Uterus (tissue), 4 donors: ENCODE data around the gene RGS1. TPM values are rescaled to one million over a fixed set of nuclear protein-coding genes. Genes with fewer than 3 reads are reported as not detected.

Source experiments
- DNase-seq, 2 donors: peaks; one replicate each; pipeline ENCODE4 v3.0.0-alpha.2; 2019 to 2020
- H3K27ac ChIP-seq, 2 donors: fragments of 200-600 bp; sonication (generic); 1 replicate in 1 of 2; 2 replicates in 1 of 2; pipeline ENCODE4 v1.5.1; 2016 to 2018
- H3K27me3 ChIP-seq, 2 donors: fragments of 200-600 bp; sonication (generic); one replicate each; pipeline ENCODE4 v1.5.1; 2018 to 2019; ENCODE audit warnings: control low read depth in 1 of 2
- H3K36me3 ChIP-seq, 2 donors: fragments of 200-600 bp; sonication (generic); one replicate each; pipeline ENCODE4 v1.5.1; 2019; ENCODE audit warnings: control low read depth in 1 of 2
- H3K4me1 ChIP-seq, 2 donors: fragments of 200-600 bp; sonication (generic); one replicate each; pipeline ENCODE4 v1.5.1; 2018 to 2019; ENCODE audit warnings: control low read depth in 1 of 2
- H3K4me3 ChIP-seq, 2 donors: fragments of 200-600 bp; sonication (generic); 1 replicate in 1 of 2; 2 replicates in 1 of 2; pipeline ENCODE4 v1.5.1; 2018 to 2019; ENCODE audit warnings: mild to moderate bottlenecking in 1 of 2
- H3K9me3 ChIP-seq, 2 donors: fragments of 200-600 bp; sonication (generic); one replicate each; pipeline ENCODE4 v1.5.1; 2019; ENCODE audit warnings: control low read depth in 1 of 2
- CTCF ChIP-seq, 4 experiments: fragments of 200-600 bp in 2 of 4; fragments of 450-650 bp in 2 of 4; sonication (generic) in 2 of 4; IDR thresholded peaks; one replicate each; pipeline ENCODE4 v1.5.1; 2016 to 2019; ENCODE audit warnings: antibody characterized with exemption in 4 of 4, mild to moderate bottlenecking in 2 of 4, moderate library complexity in 1 of 4
- POLR2A ChIP-seq, 2 donors: fragments of 450-650 bp; IDR thresholded peaks; one replicate each; pipeline ENCODE4 v1.6.1; 2016; ENCODE audit warnings: antibody characterized with exemption in 2 of 2, mild to moderate bottlenecking in 1 of 2, moderate library complexity in 1 of 2
- intact Hi-C: fragments of 100-400 bp; cut with DNase I; formaldehyde crosslinking; loops from one replicate; pipeline ENCODE4 v1.15.1; 2023; ENCODE audit warnings: low total_unique reads
- total RNA-seq, 4 donors: library from RNA; depleted of rRNA in 3 of 4; stranded (reverse); fragments of >200 nt in 3 of 4; gene quantifications; one replicate each; pipeline versions ENCODE4 v1.1.0 to v1.2.4, GENCODE V29; 2014 to 2023
- donor health status: DM: yes; HTN: yes; CAD: no.

The RGS1 gene
- total RNA-seq, 4 donors from 2014 or later, result 10.7 to 31.5 (median 23.7) TPM

DNA sequence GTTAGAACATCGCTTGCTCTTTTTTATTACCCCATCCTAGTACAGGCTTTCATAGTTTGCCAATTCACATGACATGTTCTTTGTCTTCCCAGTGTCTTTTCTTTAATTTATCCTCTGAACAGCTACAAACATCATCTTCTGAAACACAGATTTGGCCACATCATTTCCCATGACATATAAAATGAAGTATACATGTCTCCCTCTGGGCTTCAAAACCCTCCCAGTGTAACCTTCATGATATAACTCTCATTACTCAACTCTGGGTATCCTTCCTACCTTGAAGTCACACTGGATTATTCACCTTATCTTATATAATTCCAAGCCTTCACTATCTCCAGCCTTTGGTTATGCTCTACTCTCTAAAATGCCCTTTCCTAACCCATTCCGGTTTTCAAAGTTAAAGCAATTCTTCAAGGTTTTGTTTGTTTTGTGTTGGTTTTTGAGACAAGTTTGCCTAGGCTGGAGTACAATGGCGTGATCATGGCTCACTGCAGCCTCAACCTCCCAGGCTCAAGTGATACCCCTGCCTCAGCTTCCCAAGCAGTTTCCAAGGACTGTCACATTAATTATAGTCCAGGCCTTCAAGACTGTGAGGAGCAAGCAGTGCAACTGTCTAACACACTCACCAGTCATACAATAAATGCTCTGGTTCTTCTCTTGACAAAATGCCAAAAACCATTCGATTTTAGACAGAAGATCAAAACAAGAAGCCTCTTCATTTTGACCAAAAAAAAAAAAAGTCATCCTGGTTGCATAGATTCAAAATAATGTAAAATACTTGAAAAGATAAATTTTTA is 5.8 kb downstream of the RGS1 start:
- H3K9me3 ChIP-seq, result no peaks in the 10 kb centered on the region
- no peaks in the 10 kb centered on the region for H3K4me1 ChIP-seq
- no peaks in the 10 kb centered on the region for H3K27me3 ChIP-seq
- no peak overlapping the region for H3K4me3 ChIP-seq
- H3K27ac ChIP-seq, result no peak overlapping the region
- DNase-seq, result no peak
- no peak for TF ChIP-seq CTCF (IDR thresholded peaks at IDR 0.05)
- no peak for TF ChIP-seq POLR2A (IDR thresholded peaks at IDR 0.05)
- no peaks in the 10 kb centered on the region for H3K36me3 ChIP-seq
- intact Hi-C loops, result no loop called here

DNA sequence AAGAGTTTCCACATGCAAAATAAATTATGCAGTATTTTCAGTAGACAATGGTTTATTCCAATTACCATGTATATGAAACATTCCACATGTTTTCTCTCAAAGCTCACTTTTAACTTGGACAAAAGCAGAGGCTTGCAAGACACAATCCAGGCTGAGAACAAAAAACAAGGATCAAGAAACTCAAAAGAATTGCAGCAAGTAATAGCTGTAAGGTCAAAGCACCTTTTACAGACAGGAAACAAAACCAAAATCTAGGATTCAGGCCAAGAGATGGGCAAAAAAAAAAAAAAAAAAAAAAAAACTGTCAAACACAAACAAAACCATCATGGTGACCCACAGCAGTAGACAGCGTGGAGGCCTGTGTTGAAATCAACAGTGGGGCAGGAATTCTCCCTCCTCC is 9.3 kb downstream of the RGS1 start:
- no peaks in the 10 kb centered on the region for H3K4me1 ChIP-seq
- H3K27ac ChIP-seq, result no peak overlapping the region
- intact Hi-C loops, result no loop called here
- H3K4me3 ChIP-seq, result no peak overlapping the region
- H3K36me3 ChIP-seq, result no peaks in the 10 kb centered on the region
- no peak for DNase-seq
- no peaks in the 10 kb centered on the region for H3K27me3 ChIP-seq
- TF ChIP-seq CTCF (IDR thresholded peaks at IDR 0.05) (no peak), POLR2A (IDR thresholded peaks at IDR 0.05) (no peak)
- no peaks in the 10 kb centered on the region for H3K9me3 ChIP-seq

DNA sequence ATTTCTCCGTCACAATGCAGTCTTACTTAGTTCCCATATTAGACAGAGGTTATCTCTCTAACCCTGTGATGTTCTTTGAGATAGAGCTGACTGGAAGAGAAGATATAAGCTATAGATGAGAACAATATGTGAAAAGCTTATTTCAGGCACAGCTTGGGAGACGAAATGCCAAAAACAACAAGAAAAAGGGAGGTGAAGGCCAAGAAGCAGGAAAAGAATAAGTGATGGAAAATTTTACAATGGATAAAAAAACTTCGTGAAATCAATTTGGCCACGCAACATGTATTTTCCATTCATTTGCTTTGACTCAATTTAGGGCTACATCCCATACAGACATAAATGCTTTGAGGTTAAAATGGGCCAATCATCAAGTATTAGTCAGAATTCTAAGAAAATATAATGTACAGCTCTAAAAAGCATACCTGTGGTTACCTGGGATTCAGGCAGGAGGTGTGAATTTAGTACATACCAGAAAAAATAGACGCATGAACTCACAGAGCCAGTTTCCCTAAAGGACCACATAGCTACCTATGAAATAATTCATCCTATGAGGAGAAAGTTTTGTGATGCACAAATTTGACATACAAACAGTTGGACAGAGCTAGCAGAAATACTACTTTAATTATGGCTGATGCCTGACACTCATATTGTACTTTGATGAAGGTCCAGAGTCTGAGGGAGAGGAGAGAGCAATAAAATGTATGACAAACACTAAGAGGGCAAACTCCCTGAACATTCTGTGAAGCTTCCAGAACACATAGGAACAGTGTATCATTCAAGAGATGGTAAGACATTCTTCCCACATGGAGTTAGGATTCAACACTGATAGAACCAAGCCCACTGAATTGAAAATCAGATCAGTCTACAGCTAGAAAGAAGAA is 12.1 kb downstream of the RGS1 start:
- H3K27ac ChIP-seq, result peak overlapping the region in 1 of 2 donors; percentile 57
- H3K9me3 ChIP-seq, result no peaks in the 10 kb centered on the region
- no peaks in the 10 kb centered on the region for H3K36me3 ChIP-seq
- H3K27me3 ChIP-seq, result no peaks in the 10 kb centered on the region
- TF ChIP-seq CTCF (IDR thresholded peaks at IDR 0.05) (no peak), POLR2A (IDR thresholded peaks at IDR 0.05) (no peak)
- H3K4me1 ChIP-seq, result no peaks in the 10 kb centered on the region
- intact Hi-C loops, result no loop called here
- DNase-seq, result no peak
- no peak overlapping the region for H3K4me3 ChIP-seq

GRCh38 chr1:192588546-192588945 is 13.0 kb downstream of the RGS1 start:
- Histone ChIP-seq H3K27me3 (no peaks in the 10 kb centered on the region), H3K4me3 (no peak overlapping the region), H3K9me3 (no peaks in the 10 kb centered on the region), H3K27ac (peak overlapping the region in 1 of 2 donors; percentile 14), H3K4me1 (peaks cover 0 to 5% of the 10 kb centered on the region in 2 donors), H3K36me3 (no peaks in the 10 kb centered on the region)
- TF ChIP-seq POLR2A (IDR thresholded peaks at IDR 0.05), result no peak
- TF ChIP-seq CTCF (IDR thresholded peaks at IDR 0.05), result no peak
- DNase-seq, result no peak
- intact Hi-C loops, result no loop called here

- Histone ChIP-seq H3K4me1 (peaks cover 0 to 10% of the 10 kb centered on the region in 2 donors), H3K27me3 (no peaks in the 10 kb centered on the region), H3K36me3 (no peaks in the 10 kb centered on the region), H3K27ac (peak overlapping the region; percentile 54 to 55), H3K4me3 (no peak overlapping the region), H3K9me3 (no peaks in the 10 kb centered on the region)
- TF ChIP-seq POLR2A (IDR thresholded peaks at IDR 0.05), result no peak
- no peak for TF ChIP-seq CTCF (IDR thresholded peaks at IDR 0.05)
- intact Hi-C loops, result no loop called here
- DNase-seq, result no peak
Measured at GRCh38 chr1:192589813-192590212, 14.2 kb downstream of the RGS1 start.
